HG03442 (cell line): ENCODE measurements around the gene TDRD7.

ENCODE experiments used
- ATAC-seq: cut with Tn5 transposase; IDR thresholded peaks from one replicate; pipeline ENCODE4 v1.9.1; 2021; ENCODE audit warnings: mild to moderate bottlenecking, moderate library complexity; ENCODE audit not compliant: unreplicated experiment

Gene TDRD7

DNA sequence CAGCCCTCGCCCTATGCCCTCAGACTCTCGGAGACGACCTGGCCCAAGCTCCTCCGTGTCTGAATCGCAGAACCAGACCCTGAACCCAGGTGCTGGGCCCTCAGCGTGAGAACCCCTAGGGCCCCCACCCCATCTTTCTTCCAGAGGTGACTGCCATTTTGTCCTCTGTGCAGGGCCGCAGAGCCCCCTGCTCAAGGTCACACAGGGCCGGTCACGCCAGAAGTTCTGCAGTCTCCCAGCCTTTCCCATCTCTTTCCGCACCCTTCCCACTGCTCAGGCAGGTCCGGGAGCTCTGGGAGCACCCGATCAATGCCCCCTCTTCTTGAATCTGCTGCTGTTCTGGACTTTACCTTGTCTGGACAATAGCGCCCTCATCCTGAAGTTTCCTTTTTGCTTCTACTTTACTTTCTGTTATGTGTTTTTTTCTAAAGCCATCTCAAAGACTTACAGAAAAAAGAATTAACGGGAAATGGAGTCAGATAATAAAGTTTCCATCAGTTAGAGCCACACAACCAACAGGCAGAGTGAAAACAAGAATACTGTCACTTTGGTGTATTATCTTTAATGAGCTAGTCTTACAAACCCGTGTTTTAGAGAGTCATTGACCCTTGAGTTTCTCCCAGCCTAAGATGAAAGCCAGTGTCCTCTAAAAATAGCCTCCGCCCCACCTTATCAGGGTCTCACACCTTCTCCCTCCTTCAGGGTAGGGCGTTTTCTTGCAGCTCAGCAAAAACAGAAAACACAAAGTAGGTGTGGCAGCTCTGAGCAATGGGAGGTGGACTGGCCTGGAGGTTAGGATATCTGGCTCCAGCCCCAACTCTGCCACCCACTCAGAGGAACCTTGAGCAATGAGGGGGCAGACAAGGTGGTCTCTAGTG, 91.3 kb downstream of the TDRD7 start:
- no peak for ATAC-seq

DNA sequence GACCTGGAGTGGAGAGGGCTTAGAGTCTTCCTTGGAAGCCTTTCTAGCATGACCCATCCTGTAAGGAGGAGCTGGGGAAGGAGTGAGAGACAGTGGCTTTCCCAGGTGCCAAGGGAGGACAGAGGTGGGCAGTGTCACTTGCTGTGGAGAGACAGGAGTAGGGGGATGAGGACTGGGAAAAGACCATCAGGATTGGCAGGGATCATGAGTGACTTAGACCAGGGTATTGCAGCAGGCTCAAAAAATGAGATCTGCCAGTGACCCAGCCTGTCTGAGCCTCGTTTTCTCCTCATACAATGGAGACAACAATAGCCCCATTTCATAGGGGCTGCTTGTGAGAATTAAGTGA, 91.9 kb downstream of the TDRD7 start:
- ATAC-seq: no peak

DNA sequence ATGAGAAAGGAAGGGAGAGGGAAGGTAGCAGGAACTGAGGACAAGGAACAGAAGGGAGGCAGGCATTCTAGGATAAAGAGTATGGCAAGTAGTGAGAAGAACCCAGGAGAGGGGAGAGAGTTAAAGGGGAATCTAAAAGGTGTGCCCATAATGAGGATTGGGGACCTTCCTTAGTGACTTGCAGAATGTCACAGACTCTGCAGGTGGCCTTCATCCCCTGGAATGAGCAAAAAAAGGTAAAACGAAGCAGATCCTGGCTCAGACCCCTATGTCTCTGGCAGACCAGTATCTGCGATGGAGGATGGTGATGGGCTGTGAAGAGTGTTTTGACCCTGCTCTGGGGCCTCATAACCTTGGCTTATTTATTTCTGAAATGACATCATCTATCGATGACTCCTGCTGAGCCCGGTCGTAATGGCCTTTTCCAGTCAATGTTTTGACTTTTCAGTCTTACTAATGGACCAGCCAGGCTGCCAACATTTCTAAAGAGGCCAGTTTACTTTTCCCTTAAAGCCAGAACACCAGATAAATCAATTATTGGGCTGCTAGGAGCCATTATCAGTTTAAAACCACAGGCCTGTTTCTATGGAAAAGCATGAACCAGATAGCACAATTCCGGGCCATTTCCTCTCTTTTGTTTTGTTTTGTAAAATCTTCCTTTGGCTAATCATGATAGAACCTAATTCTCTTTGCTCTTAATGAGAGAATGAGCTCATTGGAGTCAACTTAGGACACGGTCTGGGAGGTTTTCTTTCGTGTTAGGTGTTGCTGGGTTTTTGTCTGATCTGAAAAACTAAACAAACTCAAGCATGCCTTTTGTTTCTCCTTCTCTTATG, 92.7 kb downstream of the TDRD7 start:
- no peak for ATAC-seq

DNA sequence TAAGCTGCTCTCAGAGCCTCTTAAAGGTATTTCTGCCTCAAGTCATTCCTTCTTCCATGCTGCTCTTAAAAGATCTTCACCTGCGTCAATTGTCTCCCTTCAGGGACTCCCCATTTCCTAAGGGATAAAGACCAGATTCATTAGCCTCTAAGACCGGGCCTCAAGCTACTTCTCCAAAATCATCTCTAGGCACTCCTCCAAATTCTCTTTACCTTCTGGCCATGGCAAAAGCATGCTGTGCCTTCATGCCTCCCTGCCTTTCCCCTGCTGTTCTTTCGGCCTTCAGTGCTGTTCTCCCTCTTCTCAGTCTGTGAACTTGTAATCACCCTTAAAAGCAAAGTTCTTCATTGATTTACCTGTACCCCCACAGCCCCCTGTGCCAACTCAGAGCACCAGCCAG, 93.9 kb downstream of the TDRD7 start:
- no peak for ATAC-seq

DNA sequence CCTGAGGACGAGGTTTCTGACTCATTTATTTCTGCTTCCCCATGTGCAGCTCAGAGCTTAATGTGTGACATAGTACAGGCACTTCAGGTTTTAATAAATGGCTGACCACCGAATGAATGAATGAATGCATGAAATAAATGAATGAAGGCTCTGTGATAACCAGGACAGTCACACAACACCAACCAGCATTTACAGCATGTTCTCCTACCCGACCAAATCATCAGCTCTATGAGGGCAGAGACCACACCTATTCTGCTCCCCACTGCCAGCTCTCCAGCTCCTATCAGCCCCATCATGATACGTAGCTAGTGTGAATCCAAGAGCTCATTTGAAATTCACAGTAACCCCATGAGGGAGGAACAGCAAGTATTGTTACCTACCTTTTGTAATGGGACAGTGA, 94.4 kb downstream of the TDRD7 start:
- ATAC-seq: no peak

DNA sequence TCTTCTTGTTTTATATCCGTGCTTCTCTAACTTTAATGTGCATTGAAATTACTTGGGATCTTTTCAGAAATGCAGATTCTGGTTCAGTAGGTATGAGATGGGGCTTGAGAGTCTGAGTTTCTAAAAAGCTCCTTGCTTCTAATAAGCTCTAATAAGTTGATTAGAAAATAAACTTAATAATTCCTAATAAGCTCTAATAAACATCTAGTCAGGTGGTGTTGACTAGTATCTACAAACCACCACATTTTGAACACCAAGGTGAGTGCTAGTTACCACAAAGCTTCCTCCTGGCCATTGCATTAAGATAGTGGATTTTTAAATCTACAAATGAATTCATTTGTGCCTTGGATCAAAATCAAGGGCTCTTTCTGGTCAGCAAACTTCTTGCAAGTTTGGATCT, 94.9 kb downstream of the TDRD7 start:
- no peak for ATAC-seq

DNA sequence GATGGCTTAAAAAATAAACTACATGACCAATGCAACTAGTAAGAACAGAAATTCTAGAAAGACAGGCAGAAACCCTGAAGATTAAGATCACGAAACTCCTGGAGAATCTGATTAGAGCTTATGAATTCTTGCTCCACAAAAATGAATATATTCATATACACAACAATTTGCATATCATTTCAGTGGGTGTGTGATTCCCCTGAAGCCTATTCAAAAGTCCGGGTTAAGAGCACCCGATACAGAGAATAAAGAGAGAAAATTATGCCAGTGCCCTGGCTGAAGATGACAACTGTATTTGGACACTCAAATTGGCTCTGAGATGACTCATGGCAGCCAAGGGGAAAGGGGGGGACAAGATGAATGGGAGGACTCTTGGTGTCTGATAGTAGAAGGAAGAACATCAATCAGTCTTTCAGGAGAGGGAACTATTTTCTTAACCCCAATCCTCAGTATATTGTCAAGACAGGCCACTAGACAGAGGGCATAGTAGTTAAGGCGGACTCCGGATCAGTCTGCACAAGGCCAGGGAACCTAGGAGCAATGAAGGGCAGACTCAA, 95.6 kb downstream of the TDRD7 start:
- no peak for ATAC-seq

DNA sequence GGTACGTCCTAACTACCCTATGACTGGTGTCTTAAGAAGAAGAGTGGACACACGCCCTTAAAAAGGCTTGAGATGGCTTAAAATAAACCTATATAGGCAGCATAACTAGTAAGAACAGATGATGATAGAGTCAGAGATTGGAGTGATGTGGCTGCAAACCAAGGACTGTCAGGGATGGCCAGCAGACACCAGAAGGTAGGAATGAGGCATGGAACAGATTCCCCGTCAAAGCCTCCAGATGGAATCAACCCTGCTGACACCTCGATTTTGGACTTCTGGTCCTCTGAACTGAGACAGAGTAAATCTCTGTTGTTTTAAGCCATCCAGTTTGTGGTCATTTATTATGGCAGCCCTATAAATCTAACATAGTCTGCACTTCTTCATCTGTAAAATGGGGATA, 97.0 kb downstream of the TDRD7 start:
- ATAC-seq: no peak

DNA sequence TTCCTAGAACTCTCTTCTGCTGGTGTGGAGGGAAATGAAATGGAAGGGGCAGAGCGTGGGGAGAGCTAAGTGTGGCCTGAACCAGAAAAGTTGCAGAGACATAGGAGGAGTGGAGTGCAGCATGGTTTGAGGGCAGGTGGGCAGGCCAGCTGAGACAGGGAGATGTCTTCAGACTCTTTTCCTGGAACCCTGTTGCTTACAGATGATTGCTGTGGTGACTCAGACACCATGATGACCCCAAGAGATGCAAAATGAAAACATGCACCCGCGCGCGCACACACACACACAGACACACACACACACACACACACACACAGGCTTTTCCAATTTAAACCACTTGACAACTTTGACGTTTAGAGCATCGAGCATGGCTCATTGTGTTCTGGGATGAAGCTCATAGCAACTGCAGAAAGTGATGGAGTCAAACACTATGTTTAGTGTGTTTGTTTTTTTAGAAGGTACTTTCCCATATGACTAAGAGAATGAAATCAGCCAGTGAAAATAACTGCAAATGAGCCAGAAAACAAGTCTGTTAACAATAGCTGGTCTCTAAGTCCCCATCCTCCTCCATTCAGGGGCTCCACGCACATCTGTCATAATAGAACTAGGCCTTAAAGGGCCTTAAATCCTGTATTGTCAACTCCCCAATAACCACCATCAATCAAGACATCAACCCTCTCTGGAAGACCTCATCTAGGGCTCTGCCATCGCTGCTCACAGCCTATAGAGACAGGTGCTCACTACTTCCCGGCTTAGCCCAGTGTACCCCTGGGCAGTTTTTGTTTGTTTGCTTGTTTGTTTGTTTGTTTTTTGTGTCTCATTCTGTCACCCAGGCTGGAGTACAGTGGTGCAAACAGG, 99.1 kb downstream of the TDRD7 start:
- ATAC-seq: peak; percentile 65

DNA sequence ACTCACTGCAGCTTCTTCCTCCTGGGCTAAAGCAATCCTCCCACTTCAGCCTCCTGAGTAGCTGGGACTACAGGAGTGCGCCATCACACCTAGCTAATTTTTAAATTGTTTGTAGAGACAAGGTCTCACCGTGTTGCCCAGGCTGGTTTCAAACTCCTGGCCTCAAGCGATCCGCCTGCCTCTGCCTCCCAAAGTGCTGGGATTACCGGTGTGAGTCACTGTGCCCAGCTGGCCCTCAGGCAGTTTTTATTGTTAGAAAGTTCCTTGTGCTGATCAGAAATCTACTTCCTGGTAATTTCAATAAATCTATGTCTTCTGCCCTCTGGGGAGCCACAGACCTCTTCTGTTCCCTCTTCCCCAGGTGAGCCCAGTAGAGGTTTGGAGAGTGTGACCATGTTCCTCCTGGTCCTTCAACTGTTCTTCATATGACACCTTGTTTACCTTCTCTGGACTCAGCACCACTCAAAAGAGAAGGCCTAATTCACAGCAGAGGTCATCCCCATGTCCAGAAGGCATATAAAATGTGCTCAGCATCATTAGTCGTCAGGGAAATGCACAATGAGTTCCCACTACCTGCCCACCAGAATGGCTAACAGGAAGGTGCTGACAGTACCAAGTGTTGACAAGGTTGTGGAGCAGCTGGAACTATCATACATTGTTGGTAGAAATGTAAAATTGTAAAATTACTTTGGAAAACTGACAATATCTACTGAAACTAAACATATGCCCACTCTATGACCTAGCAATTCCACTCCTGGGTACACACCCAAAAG, 99.9 kb downstream of the TDRD7 start:
- ATAC-seq: no peak

DNA sequence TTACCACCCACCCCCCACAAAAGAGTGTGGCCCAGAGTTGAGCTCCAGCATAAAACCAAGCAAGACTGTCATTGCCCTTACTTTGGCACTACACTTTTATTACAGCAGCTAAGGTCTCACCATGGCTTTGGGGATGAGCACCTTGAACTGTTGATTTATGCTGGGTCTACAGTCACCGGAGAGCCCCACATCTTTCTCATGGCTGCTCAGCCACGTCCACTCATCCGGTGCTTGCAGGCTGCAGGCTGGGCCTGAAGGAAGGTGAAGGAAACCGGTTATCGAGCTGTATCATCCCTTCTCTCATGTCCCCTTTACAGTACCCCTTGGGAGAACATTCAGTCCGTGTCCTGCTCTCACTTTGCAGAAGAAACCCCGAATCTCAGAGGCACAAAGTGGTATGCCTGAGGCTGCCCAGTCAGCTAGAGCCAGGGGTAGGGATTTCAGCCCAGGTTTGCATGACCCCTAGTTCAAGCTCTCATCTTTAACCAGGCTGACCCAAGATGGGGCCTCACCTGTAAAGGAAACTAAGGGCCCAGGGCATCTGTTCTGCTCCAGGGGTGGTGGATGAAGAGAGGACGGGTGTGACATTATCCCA, 101.2 kb downstream of the TDRD7 start:
- ATAC-seq: no peak

DNA sequence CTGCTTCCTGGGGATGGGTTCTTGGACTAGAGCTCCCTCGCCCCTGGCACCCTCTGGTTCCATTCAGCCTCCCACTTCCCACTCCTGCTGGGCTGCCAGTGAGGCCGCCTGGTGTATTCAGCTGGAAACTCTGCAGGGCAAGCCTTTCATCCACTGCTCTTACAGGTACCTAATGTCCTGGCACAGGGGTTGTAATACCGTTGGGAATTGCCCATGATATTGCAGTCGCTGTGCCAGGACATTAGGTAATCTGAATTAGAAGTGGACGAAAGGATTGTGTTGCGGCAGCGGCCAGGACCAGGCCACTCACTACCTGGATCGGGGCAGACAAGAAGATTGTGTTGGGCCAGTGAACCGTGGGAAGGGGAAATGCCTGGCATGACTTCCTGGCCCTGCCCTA, 102.6 kb downstream of the TDRD7 start:
- ATAC-seq: no peak

DNA sequence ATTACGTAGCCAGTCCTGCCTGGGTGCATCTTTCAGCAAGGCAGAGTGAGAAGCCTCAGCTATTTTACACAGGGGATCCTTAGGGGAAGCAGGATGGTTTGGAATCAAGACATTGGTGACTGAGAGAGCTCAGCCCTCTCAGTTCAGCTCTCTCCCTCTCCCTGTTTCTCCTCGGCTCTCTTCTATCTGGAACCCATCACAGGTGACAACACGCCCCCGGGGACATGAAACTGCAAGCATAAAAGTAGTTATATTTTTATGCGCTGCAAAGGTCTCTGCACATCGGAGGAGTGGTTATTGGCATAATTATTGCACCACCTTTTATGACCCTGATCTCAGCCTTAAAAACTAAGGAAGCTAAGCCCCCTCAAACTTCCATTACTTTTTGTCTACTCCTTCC, 103.8 kb downstream of the TDRD7 start:
- no peak for ATAC-seq

DNA sequence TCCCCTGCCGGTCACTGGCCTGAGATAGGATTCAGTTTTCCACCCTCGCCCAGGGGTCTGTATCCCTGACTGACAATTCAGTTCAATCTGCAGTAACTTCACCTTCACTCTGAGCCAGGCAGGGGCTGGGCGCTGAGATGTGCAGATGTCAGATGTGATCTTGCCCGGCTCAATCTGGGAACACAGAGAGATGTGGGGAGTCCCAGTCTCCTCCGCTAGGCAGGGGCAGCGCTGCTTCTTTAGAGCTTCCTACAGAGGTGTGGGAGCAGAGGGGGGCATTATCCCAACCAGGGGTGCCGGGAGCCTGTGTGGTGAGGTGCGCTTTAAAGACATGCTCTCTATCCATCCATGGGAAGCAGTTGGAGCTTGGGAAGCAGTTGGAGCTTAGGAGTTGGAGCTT, 104.2 kb downstream of the TDRD7 start:
- no peak for ATAC-seq

DNA sequence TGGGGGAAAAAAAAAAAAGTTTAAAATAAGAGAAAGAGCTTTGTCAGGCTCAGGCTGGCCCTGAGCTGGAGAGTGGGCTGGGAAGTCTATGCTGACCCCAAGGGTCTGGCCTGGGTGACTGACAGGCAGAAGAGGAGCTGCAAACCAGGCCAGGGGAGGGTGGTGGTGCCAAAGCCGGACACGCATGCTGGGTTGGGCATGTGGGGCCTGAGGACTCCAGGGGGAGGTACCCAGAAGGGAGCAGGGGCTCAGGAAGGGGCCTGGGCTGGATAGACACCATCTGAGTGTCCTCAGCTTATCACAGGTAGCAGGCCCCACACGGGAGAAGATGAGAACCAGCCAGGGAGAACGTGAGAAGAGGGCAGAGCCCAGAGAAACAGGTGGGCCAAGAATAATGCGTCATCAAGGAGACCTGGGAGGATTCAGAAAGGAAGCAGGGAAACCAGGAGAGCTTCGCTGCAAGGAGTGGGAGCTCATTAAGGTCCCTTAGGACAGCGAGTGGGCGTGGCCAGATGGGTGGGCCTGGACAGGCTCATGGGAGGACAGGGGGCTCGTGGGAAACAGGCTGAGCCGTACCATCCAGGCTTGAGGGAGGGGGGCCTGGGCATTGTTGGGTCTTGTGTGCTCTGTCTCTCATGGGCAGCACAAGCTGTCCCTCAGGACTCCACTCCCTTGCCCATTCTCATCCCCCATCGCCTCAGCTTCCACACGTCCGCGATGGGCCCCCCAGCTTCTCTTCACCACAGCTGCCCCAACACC, 105.6 kb downstream of the TDRD7 start:
- no peak for ATAC-seq

DNA sequence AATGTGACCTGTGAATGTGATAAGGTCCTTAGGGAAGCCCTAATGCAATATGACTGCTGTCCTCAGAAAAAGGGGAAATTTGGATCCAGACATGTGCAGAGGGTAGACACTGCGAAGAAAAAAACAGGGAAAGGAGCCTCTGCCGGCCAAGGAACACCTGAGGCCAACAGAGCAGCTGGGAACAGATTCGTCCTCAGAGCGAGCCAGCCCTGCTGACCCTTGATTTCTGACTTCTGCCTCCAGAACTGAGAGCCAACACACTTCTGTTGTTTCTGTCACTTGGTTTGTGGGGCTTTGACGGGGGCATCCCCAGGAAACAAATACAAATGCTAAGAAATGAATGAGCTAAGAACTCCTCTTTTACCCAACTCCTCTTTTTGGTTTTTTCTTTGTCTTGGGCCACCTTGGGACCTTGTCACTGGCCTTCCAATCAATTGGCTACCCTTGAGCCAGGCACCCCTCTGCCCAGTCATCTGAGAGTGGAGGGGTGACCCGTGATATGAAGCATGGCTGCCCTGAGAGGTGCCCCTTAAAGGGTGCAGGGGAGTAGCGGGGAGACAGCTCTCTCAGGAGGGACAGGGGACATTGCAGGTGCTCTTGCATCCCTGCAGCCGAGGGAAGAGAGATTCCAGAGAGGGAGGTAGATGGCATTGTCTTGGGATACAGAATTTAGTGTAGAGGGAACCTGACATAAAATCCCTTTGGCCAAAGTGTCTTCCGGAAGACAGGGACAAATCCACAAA, 106.4 kb downstream of the TDRD7 start:
- ATAC-seq: no peak

DNA sequence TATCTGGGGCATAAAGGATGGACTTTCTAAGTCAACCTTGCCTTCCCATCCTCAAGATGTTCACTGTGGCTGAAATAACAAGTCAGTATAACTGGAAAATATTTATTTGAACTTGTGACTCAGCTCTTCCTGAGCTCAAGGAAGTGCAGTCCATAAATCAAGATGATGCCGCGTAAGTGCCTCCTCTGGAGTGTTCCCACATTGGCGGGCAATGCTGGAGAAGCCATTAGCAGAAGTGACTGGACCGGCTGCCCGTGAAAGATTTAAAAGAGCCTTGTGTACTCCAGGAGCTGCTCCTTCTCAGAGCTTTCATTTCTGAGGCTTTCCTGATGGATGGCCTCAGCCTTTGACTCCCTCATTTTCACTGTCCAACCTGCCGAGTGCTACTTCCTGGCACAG, 107.0 kb downstream of the TDRD7 start:
- ATAC-seq: no peak

DNA sequence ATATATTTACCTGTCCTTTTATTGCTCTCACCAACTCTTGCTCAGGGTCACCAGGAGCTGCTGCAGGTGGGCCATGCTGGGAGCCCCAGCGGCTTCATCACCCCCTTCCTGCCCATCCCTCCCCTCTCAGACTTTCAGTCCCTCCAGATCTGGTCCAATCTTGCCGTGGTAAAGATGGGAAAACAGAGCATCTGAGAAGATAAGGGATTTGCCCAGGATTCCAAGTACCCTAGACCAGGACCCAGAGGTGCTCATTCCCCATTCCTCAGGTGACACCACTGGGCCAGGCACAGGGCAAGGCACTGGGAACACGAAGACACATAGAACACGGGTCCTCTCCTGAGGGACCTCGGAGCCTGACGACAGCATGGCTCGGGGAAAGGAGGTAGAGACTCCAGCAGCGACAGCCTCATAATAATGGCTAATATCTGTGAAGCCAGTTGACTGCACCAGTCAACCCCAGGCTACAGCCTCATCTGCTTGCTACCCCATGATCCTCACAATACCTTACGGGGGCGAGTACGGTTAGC, 107.6 kb downstream of the TDRD7 start:
- no peak for ATAC-seq
